AG09309 (cell line): ENCODE data around the gene FRY.

Source experiments
- DNase-seq: peaks from one replicate; pipeline ENCODE4 v3.0.0-alpha.2; 2010; ENCODE audit warnings: low read depth
- H3K4me3 ChIP-seq: 2 replicates; pipeline ENCODE4 v1.5.1; 2011; ENCODE audit warnings: mild to moderate bottlenecking, low read depth, low read length, moderate library complexity; ENCODE audit not compliant: control insufficient read depth
- CTCF ChIP-seq: IDR thresholded peaks from 2 replicates; pipeline ENCODE4 v1.5.1; 2011; ENCODE audit warnings: mild to moderate bottlenecking, low read depth, low read length, inconsistent platforms; ENCODE audit not compliant: insufficient read depth, control insufficient read depth; ENCODE audit errors: missing control alignments

Gene FRY

GRCh38 chr13:32252812-32253438, 221.4 kb downstream of the FRY start:
- no peak for DNase-seq
- TF ChIP-seq CTCF, result no peak
- H3K4me3 ChIP-seq, result no peak overlapping the region

GRCh38 chr13:32253911-32254399, 222.4 kb downstream of the FRY start:
- TF ChIP-seq CTCF, result no peak
- no peak for DNase-seq
- H3K4me3 ChIP-seq, result no peak overlapping the region

GRCh38 chr13:32254416-32254815, 222.8 kb downstream of the FRY start:
- no peak for TF ChIP-seq CTCF
- H3K4me3 ChIP-seq, result no peak overlapping the region
- DNase-seq, result no peak

- DNase-seq, result no peak
- no peak for TF ChIP-seq CTCF
- no peak overlapping the region for H3K4me3 ChIP-seq
Observed at GRCh38 chr13:32254916-32255723, 223.5 kb downstream of the FRY start.

GRCh38 chr13:32255724-32256109, 224.1 kb downstream of the FRY start:
- DNase-seq, result no peak
- no peak for TF ChIP-seq CTCF
- H3K4me3 ChIP-seq, result no peak overlapping the region

- TF ChIP-seq CTCF, result no peak
- H3K4me3 ChIP-seq, result no peak overlapping the region
- no peak for DNase-seq
Observed at GRCh38 chr13:32256243-32256642, 224.7 kb downstream of the FRY start.
